HCT116 (cell line): ENCODE data around the gene DOK5. TPM values are rescaled to one million over a fixed set of nuclear protein-coding genes. Genes with fewer than 3 reads are reported as not detected.

Experiments
- ATAC-seq: fragments of 200-7000 bp; cut with Tn5 transposase; 2 replicates; pipeline ENCODE4 v1.9.1; 2020; ENCODE audit warnings: mild to moderate bottlenecking, moderate library complexity
- BruUV-seq: library from RNA; stranded (reverse); fragments of 400-500 nt; replicated peaks from 2 replicates; lab custom pipeline; 2021; lab: Mats Ljungman, UMichigan
- CTCF ChIA-PET: fragments of 300-600 bp; sonication (Branson Sonifier 250); formaldehyde crosslinking; loops from one replicate; lab custom pipeline; 2021; ENCODE audit warnings: antibody characterized with exemption; lab: Charles Lee
- POLR2A ChIA-PET: fragments of 300-600, 350-600 bp; sonication (Branson Sonifier 250); formaldehyde crosslinking; loops from one replicate; lab custom pipeline; 2021; ENCODE audit warnings: antibody characterized with exemption; lab: Charles Lee
- RAD21 ChIA-PET, 2 experiments: fragments of 300-600 bp; sonication (Branson Sonifier 250); formaldehyde crosslinking; loops; one replicate each; lab custom pipeline; 2023; ENCODE audit warnings: low total read pairs in 2 of 2; ENCODE audit not compliant: uncharacterized antibody in 2 of 2, unreplicated experiment in 2 of 2, low non-redundant PET in 1 of 2; lab: Charles Lee
- DNase-seq: peaks from one replicate; pipeline ENCODE4 v3.0.0-alpha.2; 2010; ENCODE audit warnings: low read depth, low spot score
- H2AFZ ChIP-seq: fragments of 200-600 bp; shearing (Covaris generic), sonication (generic); 2 replicates; pipeline ENCODE4 v1.6.1; 2017; ENCODE audit warnings: low read depth, mixed run types, mixed read lengths, antibody characterized with exemption, low read length; ENCODE audit not compliant: poor library complexity, severe bottlenecking
- H3K27ac ChIP-seq: 2 replicates; pipeline ENCODE4 v1.5.1; 2012; ENCODE audit warnings: low read depth, low read length
- H3K27me3 ChIP-seq: fragments of 200-600 bp; sonication (generic); 2 replicates; pipeline ENCODE4 v1.6.1; 2016; ENCODE audit warnings: mixed run types, low read length, mixed read lengths; ENCODE audit not compliant: insufficient read depth
- H3K36me3 ChIP-seq, 2 experiments: fragments of 200-500 bp in 1 of 2; fragments of 200-600 bp in 1 of 2; sonication (Bioruptor generic) in 1 of 2; sonication (generic) in 1 of 2; 2 replicates each; pipeline versions ENCODE4 v1.5.1 to v1.6.1; 2014 to 2016; ENCODE audit warnings: low read length in 2 of 2, inconsistent platforms in 1 of 2, mixed read lengths in 1 of 2, mixed run types in 1 of 2; ENCODE audit not compliant: insufficient read depth in 2 of 2, control insufficient read depth in 1 of 2
- H3K4me1 ChIP-seq, 2 experiments: fragments of 200-600 bp in 1 of 2; sonication (generic) in 1 of 2; 2 replicates each; pipeline versions ENCODE4 v1.5.1 to v1.6.1; 2012 to 2017; ENCODE audit warnings: low read length in 2 of 2, inconsistent platforms in 1 of 2, mild to moderate bottlenecking in 1 of 2, mixed read lengths in 1 of 2, mixed run types in 1 of 2, moderate library complexity in 1 of 2; ENCODE audit not compliant: insufficient read depth in 2 of 2, control insufficient read depth in 1 of 2
- H3K4me2 ChIP-seq: fragments of 200-600 bp; sonication (generic); 2 replicates; pipeline ENCODE4 v1.6.1; 2017; ENCODE audit warnings: mixed run types, low read length, mixed read lengths
- H3K4me3 ChIP-seq, 2 experiments: fragments of 200-600 bp in 1 of 2; sonication (generic) in 1 of 2; replicated peaks in 1 of 2; 2 replicates each; pipeline ENCODE4 v1.5.1; 2011 to 2016; ENCODE audit warnings: low read length in 2 of 2, control low read depth in 1 of 2, low read depth in 1 of 2, mild to moderate bottlenecking in 1 of 2, mixed read lengths in 1 of 2, mixed run types in 1 of 2
- H3K79me2 ChIP-seq: fragments of 200-600 bp; sonication (generic); 2 replicates; pipeline ENCODE4 v1.6.1; 2017; ENCODE audit warnings: mild to moderate bottlenecking, mixed run types, low read length, moderate library complexity, mixed read lengths; ENCODE audit not compliant: insufficient read depth
- H3K9ac ChIP-seq: fragments of 200-600 bp; sonication (generic); 2 replicates; pipeline ENCODE4 v1.6.1; 2016; ENCODE audit warnings: low read length, mixed read lengths
- H3K9me2 ChIP-seq: fragments of 200-600 bp; sonication (generic), shearing (Covaris generic); 2 replicates; pipeline ENCODE4 v1.6.1; 2017; ENCODE audit warnings: mixed run types, mild to moderate bottlenecking, moderate library complexity; ENCODE audit not compliant: insufficient read depth
- H3K9me3 ChIP-seq, 2 experiments: fragments of 200-500 bp in 1 of 2; fragments of 200-600 bp in 1 of 2; sonication (Bioruptor generic) in 1 of 2; sonication (generic) in 1 of 2; 2 replicates each; pipeline ENCODE4 v1.6.1; 2014 to 2017; ENCODE audit warnings: low read length in 2 of 2, mixed read lengths in 2 of 2, inconsistent platforms in 1 of 2, low read depth in 1 of 2, mild to moderate bottlenecking in 1 of 2, mixed run types in 1 of 2, moderate library complexity in 1 of 2; ENCODE audit not compliant: control insufficient read depth in 1 of 2, insufficient read depth in 1 of 2
- H4K20me1 ChIP-seq: fragments of 200-600 bp; sonication (generic), shearing (Covaris generic); 2 replicates; pipeline ENCODE4 v1.6.1; 2017; ENCODE audit warnings: mixed run types, mild to moderate bottlenecking, moderate library complexity; ENCODE audit not compliant: insufficient read depth
- CBX3 ChIP-seq: IDR thresholded peaks from 2 replicates; pipeline ENCODE4 v1.6.1; 2012; ENCODE audit warnings: low read depth
- CTCF ChIP-seq, 3 experiments: fragments of 200-600 bp in 1 of 3; sonication (generic) in 1 of 3; IDR thresholded peaks in 2 of 3; conservative IDR thresholded peaks in 1 of 3; 2 replicates each; pipeline ENCODE4 v1.5.1; 2012 to 2017; ENCODE audit warnings: low read depth in 2 of 3, low read length in 2 of 3, antibody characterized with exemption in 1 of 3, borderline replicate concordance in 1 of 3, control low read depth in 1 of 3, mild to moderate bottlenecking in 1 of 3, mixed read lengths in 1 of 3, mixed run types in 1 of 3, moderate library complexity in 1 of 3; ENCODE audit not compliant: insufficient read depth in 1 of 3
- EGR1 ChIP-seq: IDR thresholded peaks from 2 replicates; pipeline ENCODE4 v1.6.1; 2012; ENCODE audit warnings: low read depth
- EZH2 ChIP-seq: fragments of 200-600 bp; sonication (generic); IDR thresholded peaks from 2 replicates; pipeline ENCODE4 v1.6.1; 2017; ENCODE audit warnings: antibody characterized with exemption, mixed run types
- EZH2phosphoT487 ChIP-seq: fragments of 200-600 bp; IDR thresholded peaks from 2 replicates; pipeline ENCODE4 v1.6.1; 2018; ENCODE audit warnings: antibody characterized with exemption, borderline replicate concordance
- JUND ChIP-seq: IDR thresholded peaks from 2 replicates; pipeline ENCODE4 v1.6.1; 2012
- MAX ChIP-seq: IDR thresholded peaks from 2 replicates; pipeline ENCODE4 v1.6.1; 2012
- SIN3A ChIP-seq: IDR thresholded peaks from 2 replicates; pipeline ENCODE4 v1.6.1; 2012; ENCODE audit warnings: low read depth
- SP1 ChIP-seq: IDR thresholded peaks from 2 replicates; pipeline ENCODE4 v1.6.1; 2012; ENCODE audit warnings: low read depth
- SRF ChIP-seq: IDR thresholded peaks from 2 replicates; pipeline ENCODE4 v1.6.1; 2012; ENCODE audit warnings: low read depth
- TCF7L2 ChIP-seq: IDR thresholded peaks from 2 replicates; pipeline ENCODE4 v1.7.0; 2011; ENCODE audit warnings: borderline replicate concordance, inconsistent platforms; ENCODE audit not compliant: insufficient read depth, insufficient read length; ENCODE audit errors: extremely low read depth
- YY1 ChIP-seq: IDR thresholded peaks from 2 replicates; pipeline ENCODE4 v1.6.1; 2011; ENCODE audit warnings: low read length, low read depth, moderate library complexity, mild to moderate bottlenecking; ENCODE audit not compliant: insufficient replicate concordance; ENCODE audit errors: extremely low read depth
- ZBTB33 ChIP-seq: IDR thresholded peaks from 2 replicates; pipeline ENCODE4 v1.6.1; 2011; ENCODE audit warnings: mild to moderate bottlenecking, low read length, moderate library complexity; ENCODE audit not compliant: insufficient replicate concordance; ENCODE audit errors: extremely low read depth
- ZFX ChIP-seq: fragments of 450-650 bp; IDR thresholded peaks from 2 replicates; pipeline ENCODE4 v1.6.1; 2017
- ZNF274 ChIP-seq: fragments of 200-500 bp; sonication (Bioruptor generic); IDR thresholded peaks from 2 replicates; pipeline ENCODE4 v1.6.1; 2014; ENCODE audit warnings: mild to moderate bottlenecking, low read depth, low read length, inconsistent platforms
- intact Hi-C: fragments of 100-400 bp; cut with micrococcal nuclease; formaldehyde crosslinking; loops from 2 replicates; pipeline ENCODE4 v1.10.0; 2022
- total RNA-seq: library from RNA; stranded (reverse); gene quantifications from one replicate; pipeline ENCODE4 v1.2.1, GENCODE V29; 2021; ENCODE audit not compliant: unreplicated experiment

DOK5 gene
- total RNA-seq, 1 experiment from 2014 or later = not detected

GRCh38 chr20:54645445-54646155, 170.2 kb downstream of the DOK5 start:
- H3K9me2 ChIP-seq = no peaks in the 10 kb centered on the region
- POLR2A ChIA-PET = no interaction called here
- no peaks in the 10 kb centered on the region for H3K36me3 ChIP-seq
- TF ChIP-seq ZNF274 (no peak), EGR1 (no peak), SRF (no peak), SP1 (no peak)
- H3K79me2 ChIP-seq = no peaks in the 10 kb centered on the region
- DNase-seq = no peak
- BruUV-seq = no TSS peak
- intact Hi-C loops = loop anchor here (1.0 to 10.0 kb wide), 3 partner anchors 425 to 661 kb away; no protein-coding TSS in a partner anchor
- H3K9me3 ChIP-seq = no peaks in the 10 kb centered on the region
- H3K27me3 ChIP-seq = no peaks in the 10 kb centered on the region
- no peak overlapping the region for H2AFZ ChIP-seq
- H3K4me2 ChIP-seq = no peak overlapping the region
- no peaks in the 10 kb centered on the region for H4K20me1 ChIP-seq
- CTCF ChIA-PET = interaction anchor here (0.8 to 2.1 kb wide), 6 partner anchors 189 to 446 kb away, joined by 3 to 15 read pairs (median 3); partner anchors contain the start of gene PFDN4
- H3K4me1 ChIP-seq = no peaks in the 10 kb centered on the region
- no peak overlapping the region for H3K9ac ChIP-seq
- H3K4me3 ChIP-seq = no peak overlapping the region
- RAD21 ChIA-PET = no interaction called here
- no peak for ATAC-seq
- H3K27ac ChIP-seq = no peak overlapping the region

- Histone ChIP-seq H2AFZ (no peak overlapping the region), H3K36me3 (no peaks in the 10 kb centered on the region), H3K9me3 (no peaks in the 10 kb centered on the region), H3K4me3 (no peak overlapping the region), H3K79me2 (no peaks in the 10 kb centered on the region), H4K20me1 (no peaks in the 10 kb centered on the region), H3K4me1 (no peaks in the 10 kb centered on the region), H3K4me2 (no peak overlapping the region), H3K27me3 (no peaks in the 10 kb centered on the region), H3K9ac (no peak overlapping the region), H3K27ac (no peak overlapping the region), H3K9me2 (no peaks in the 10 kb centered on the region)
- TF ChIP-seq YY1 (no peak), ZBTB33 (no peak), CBX3 (no peak), MAX (no peak), EZH2 (no peak), SP1 (no peak), JUND (no peak), SRF (no peak), TCF7L2 (no peak), EZH2phosphoT487 (no peak), ZFX (no peak), CTCF (IDR thresholded peaks at IDR 0.05 in 2 of 3, conservative IDR thresholded peaks at IDR 0.05 in 1 of 3; ENCODE audit: borderline replicate concordance in 1 of 3, insufficient read depth in 1 of 3, low read depth in 2 of 3, low read length in 2 of 3) (no peak), ZNF274 (no peak), SIN3A (no peak)
- ChIA-PET CTCF (interaction anchor here (0.8 to 2.1 kb wide), 6 partner anchors 189 to 446 kb away, joined by 3 to 15 read pairs (median 3); partner anchors contain the start of gene PFDN4), RAD21 (no interaction called here), POLR2A (no interaction called here)
- no peak for DNase-seq
- intact Hi-C loops = loop anchor here (1.0 to 10.0 kb wide), 3 partner anchors 426 to 661 kb away; no protein-coding TSS in a partner anchor
- no TSS peak for BruUV-seq
- no peak for ATAC-seq
Measured at GRCh38 chr20:54646156-54646517, 170.7 kb downstream of the DOK5 start.
